ENCODE results near the gene G6PC2. TPM values are rescaled to one million over a fixed set of nuclear protein-coding genes. Genes with fewer than 3 reads are reported as not detected.
"Not testable (repeated sequence)": the region's sequence is repeated elsewhere in the genome, so short reads cannot be mapped to it uniquely, and the experiment has no call there.

G6PC2 gene
- total and polyA plus RNA-seq, 2 donors from 2014 or later = not detected

- no peak overlapping the region for H3K27ac ChIP-seq (ENCODE audit: low read depth in 2 of 2, low read length in 2 of 2)
- H3K27me3 ChIP-seq (ENCODE audit: control insufficient read depth, insufficient read depth, low read length) = no peaks in the 10 kb centered on the region
- TF ChIP-seq CTCF (IDR thresholded peaks at IDR 0.05; ENCODE audit: borderline replicate concordance, extremely low read depth, insufficient read depth) = no peak
- DNase-seq (no peak), FAIRE-seq (no peak)
- H3K9me3 ChIP-seq (ENCODE audit: control insufficient read depth in 2 of 3, insufficient read depth in 1 of 3, low read length in 3 of 3) = no peaks in the 10 kb centered on the region
- no peaks in the 10 kb centered on the region for H3K4me1 ChIP-seq (ENCODE audit: control insufficient read depth in 2 of 3, insufficient read depth in 2 of 3, low read depth in 1 of 3, low read length in 3 of 3)
- H3K9ac ChIP-seq (ENCODE audit: low read length in 3 of 3) = no peak overlapping the region
- H3K4me3 ChIP-seq (ENCODE audit: low read length in 3 of 3) = no peak overlapping the region
- H3K36me3 ChIP-seq (ENCODE audit: control insufficient read depth in 2 of 3, insufficient read depth in 3 of 3, low read length in 3 of 3) = peaks cover 0 to 23% (median 3%) of the 10 kb centered on the region in 3 donors
- intact Hi-C loops (cut with DNase I) = no loop called here
Observed at GRCh38 chr2:168853471-168853870, 47.6 kb upstream of the G6PC2 start.

DNA sequence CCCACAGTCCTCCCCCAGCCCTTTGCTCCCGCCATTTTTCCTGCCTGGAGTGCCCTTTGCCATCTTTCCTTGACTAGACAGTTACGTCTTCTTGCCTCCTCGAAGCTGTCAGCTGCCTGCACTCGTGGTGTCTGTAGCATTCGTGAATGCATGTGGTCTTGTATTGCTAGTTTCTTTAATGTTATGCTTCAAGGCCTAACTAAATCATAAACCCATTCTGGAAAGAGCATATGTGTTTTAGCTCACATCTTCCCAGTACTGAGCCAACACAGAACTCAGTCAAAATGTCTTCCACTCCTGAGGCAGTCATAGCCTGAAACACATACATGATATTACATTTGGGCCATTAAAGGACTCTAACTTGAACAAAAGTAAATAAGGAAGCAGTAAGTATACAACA, 46.4 kb upstream of the G6PC2 start:
- no peak overlapping the region for H3K9ac ChIP-seq (ENCODE audit: low read length in 3 of 3)
- H3K27me3 ChIP-seq (ENCODE audit: control insufficient read depth, insufficient read depth, low read length) = no peaks in the 10 kb centered on the region
- FAIRE-seq = no peak
- no peaks in the 10 kb centered on the region for H3K9me3 ChIP-seq (ENCODE audit: control insufficient read depth in 2 of 3, insufficient read depth in 1 of 3, low read length in 3 of 3)
- no peak overlapping the region for H3K27ac ChIP-seq (ENCODE audit: low read depth in 2 of 2, low read length in 2 of 2)
- no peak for TF ChIP-seq CTCF (IDR thresholded peaks at IDR 0.05; ENCODE audit: borderline replicate concordance, extremely low read depth, insufficient read depth)
- H3K36me3 ChIP-seq (ENCODE audit: control insufficient read depth in 2 of 3, insufficient read depth in 3 of 3, low read length in 3 of 3) = peaks cover 0 to 23% (median 3%) of the 10 kb centered on the region in 3 donors
- H3K4me1 ChIP-seq (ENCODE audit: control insufficient read depth in 2 of 3, insufficient read depth in 2 of 3, low read depth in 1 of 3, low read length in 3 of 3) = no peaks in the 10 kb centered on the region
- no peak overlapping the region for H3K4me3 ChIP-seq (ENCODE audit: low read length in 3 of 3)
- intact Hi-C loops (cut with DNase I) = no loop called here
- DNase-seq = no peak

DNA sequence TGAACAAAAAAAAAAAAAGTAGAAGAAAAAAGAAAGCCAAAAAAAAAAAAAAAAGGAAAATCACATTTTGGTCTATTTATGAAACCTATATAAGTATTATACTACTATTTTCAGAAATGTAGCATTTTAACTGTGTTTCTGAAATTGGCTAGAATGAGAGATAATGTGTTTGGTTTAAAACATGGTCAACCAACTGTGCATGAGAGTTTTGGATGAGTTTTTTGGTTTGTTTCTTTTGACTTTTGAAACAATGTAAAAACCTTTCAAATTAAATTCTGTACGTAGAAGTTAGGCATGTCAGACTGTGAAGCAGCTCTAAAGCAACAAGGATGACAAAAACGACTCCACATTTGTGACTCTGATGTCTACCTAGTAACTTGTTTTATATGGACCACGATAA, 45.5 kb upstream of the G6PC2 start:
- Histone ChIP-seq H3K9me3 (ENCODE audit: control insufficient read depth in 2 of 3, insufficient read depth in 1 of 3, low read length in 3 of 3) (no peaks in the 10 kb centered on the region), H3K4me1 (ENCODE audit: control insufficient read depth in 2 of 3, insufficient read depth in 2 of 3, low read depth in 1 of 3, low read length in 3 of 3) (no peaks in the 10 kb centered on the region), H3K27me3 (ENCODE audit: control insufficient read depth, insufficient read depth, low read length) (no peaks in the 10 kb centered on the region), H3K27ac (ENCODE audit: low read depth in 2 of 2, low read length in 2 of 2) (no peak overlapping the region), H3K4me3 (ENCODE audit: low read length in 3 of 3) (no peak overlapping the region), H3K36me3 (ENCODE audit: control insufficient read depth in 2 of 3, insufficient read depth in 3 of 3, low read length in 3 of 3) (peaks cover 0 to 23% (median 3%) of the 10 kb centered on the region in 3 donors), H3K9ac (ENCODE audit: low read length in 3 of 3) (no peak overlapping the region)
- DNase-seq = no peak
- FAIRE-seq = no peak
- TF ChIP-seq CTCF (IDR thresholded peaks at IDR 0.05; ENCODE audit: borderline replicate concordance, extremely low read depth, insufficient read depth) = no peak
- intact Hi-C loops (cut with DNase I) = no loop called here

DNA sequence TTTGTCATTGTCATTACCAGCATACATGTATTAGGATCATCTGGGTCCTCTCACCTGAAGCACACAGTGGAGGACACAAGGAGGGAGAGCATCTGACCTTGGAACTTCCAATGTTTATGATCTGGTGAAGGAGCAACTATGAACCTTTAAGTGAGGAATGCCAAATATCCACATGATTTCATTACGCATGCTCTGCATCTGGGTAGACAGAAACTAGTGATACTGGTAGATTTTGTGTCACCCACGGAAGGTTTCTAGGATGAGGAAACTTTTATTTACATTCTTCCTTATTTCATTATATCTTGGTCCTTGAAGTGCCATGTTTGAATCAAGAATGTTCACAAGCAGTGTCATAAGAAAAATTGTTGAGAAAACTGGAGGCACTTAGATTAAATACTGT, 42.9 kb upstream of the G6PC2 start:
- intact Hi-C loops (cut with DNase I) = no loop called here
- FAIRE-seq (no peak), DNase-seq (no peak)
- TF ChIP-seq CTCF (IDR thresholded peaks at IDR 0.05; ENCODE audit: borderline replicate concordance, extremely low read depth, insufficient read depth) = no peak
- Histone ChIP-seq H3K27me3 (ENCODE audit: control insufficient read depth, insufficient read depth, low read length) (no peaks in the 10 kb centered on the region), H3K9me3 (ENCODE audit: control insufficient read depth in 2 of 3, insufficient read depth in 1 of 3, low read length in 3 of 3) (no peaks in the 10 kb centered on the region), H3K36me3 (ENCODE audit: control insufficient read depth in 2 of 3, insufficient read depth in 3 of 3, low read length in 3 of 3) (peaks cover 0 to 10% (median 10%) of the 10 kb centered on the region in 3 donors), H3K9ac (ENCODE audit: low read length in 3 of 3) (no peak overlapping the region), H3K4me1 (ENCODE audit: control insufficient read depth in 2 of 3, insufficient read depth in 2 of 3, low read depth in 1 of 3, low read length in 3 of 3) (no peaks in the 10 kb centered on the region), H3K4me3 (ENCODE audit: low read length in 3 of 3) (no peak overlapping the region), H3K27ac (ENCODE audit: low read depth in 2 of 2, low read length in 2 of 2) (no peak overlapping the region)

DNA sequence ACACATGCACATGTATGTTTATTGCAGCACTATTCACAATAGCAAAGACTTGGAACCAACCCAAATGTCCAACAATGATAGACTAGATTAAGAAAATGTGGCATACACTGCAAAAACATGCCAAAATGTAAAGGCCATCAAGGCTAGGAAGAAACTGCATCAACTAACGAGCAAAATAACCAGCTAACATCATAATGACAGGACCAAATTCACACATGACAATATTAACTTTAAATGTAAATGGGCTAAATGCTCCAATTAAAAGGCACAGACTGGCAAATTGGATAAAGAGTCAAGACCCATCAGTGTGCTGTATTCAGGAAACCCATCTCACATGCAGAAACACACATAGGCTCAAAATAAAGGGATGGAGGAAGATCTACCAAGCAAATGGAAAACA, 33.9 kb upstream of the G6PC2 start:
- H3K27ac ChIP-seq (ENCODE audit: low read depth in 2 of 2, low read length in 2 of 2); H3K9me3 ChIP-seq (ENCODE audit: control insufficient read depth in 2 of 3, insufficient read depth in 1 of 3, low read length in 3 of 3); FAIRE-seq; H3K4me1 ChIP-seq (ENCODE audit: control insufficient read depth in 2 of 3, insufficient read depth in 2 of 3, low read depth in 1 of 3, low read length in 3 of 3); intact Hi-C loops (cut with DNase I); H3K4me3 ChIP-seq (ENCODE audit: low read length in 3 of 3); H3K27me3 ChIP-seq (ENCODE audit: control insufficient read depth, insufficient read depth, low read length); DNase-seq; H3K9ac ChIP-seq (ENCODE audit: low read length in 3 of 3): not testable (repeated sequence)
- H3K36me3 ChIP-seq (ENCODE audit: control insufficient read depth in 2 of 3, insufficient read depth in 3 of 3, low read length in 3 of 3) = peaks cover 4 to 19% (median 14%) of the 10 kb centered on the region in 3 donors

GRCh38 chr2:168870369-168870768, 30.7 kb upstream of the G6PC2 start:
- H3K4me3 ChIP-seq (ENCODE audit: low read length in 3 of 3); DNase-seq; H3K36me3 ChIP-seq (ENCODE audit: control insufficient read depth in 2 of 3, insufficient read depth in 3 of 3, low read length in 3 of 3); FAIRE-seq; H3K4me1 ChIP-seq (ENCODE audit: control insufficient read depth in 2 of 3, insufficient read depth in 2 of 3, low read depth in 1 of 3, low read length in 3 of 3); H3K27ac ChIP-seq (ENCODE audit: low read depth in 2 of 2, low read length in 2 of 2); H3K9me3 ChIP-seq (ENCODE audit: control insufficient read depth in 2 of 3, insufficient read depth in 1 of 3, low read length in 3 of 3); H3K9ac ChIP-seq (ENCODE audit: low read length in 3 of 3); intact Hi-C loops (cut with DNase I); H3K27me3 ChIP-seq (ENCODE audit: control insufficient read depth, insufficient read depth, low read length): not testable (repeated sequence)

Measured in kidney (tissue), 14 donors.